Measurements from ENCODE around the gene USH1C. TPM values are rescaled to one million over a fixed set of nuclear protein-coding genes. Genes with fewer than 3 reads are reported as not detected.

Gene USH1C
- total and polyA plus RNA-seq, 2 of the 13 experiments (the other 11 are each of a cell fraction or from before 2014, with no cell fraction given): not detected

GRCh38 chr11:17542249-17542648, 2.0 kb downstream of the USH1C start (continued):
- TF ChIP-seq TEF (CRISPR knock-in tag; IDR thresholded peaks at IDR 0.05) (no peak), MLX (CRISPR knock-in tag; IDR thresholded peaks at IDR 0.05) (no peak), CREBL2 (CRISPR knock-in tag; IDR thresholded peaks at IDR 0.05; ENCODE audit: borderline replicate concordance) (no peak), ZNF121 (CRISPR knock-in tag; IDR thresholded peaks at IDR 0.05) (no peak), ZSCAN30 (CRISPR knock-in tag; IDR thresholded peaks at IDR 0.05) (no peak), FOSL2 (CRISPR knock-in tag; IDR thresholded peaks at IDR 0.05) (no peak), ZNF678 (CRISPR knock-in tag; IDR thresholded peaks at IDR 0.05) (no peak), IKZF4 (CRISPR knock-in tag; IDR thresholded peaks at IDR 0.05; ENCODE audit: borderline replicate concordance, low read depth, not compliant biosample characterization) (no peak), ZMYM3 (CRISPR knock-in tag; IDR thresholded peaks at IDR 0.05) (0 out of 2 replicates have a peak, but pooled peaks have one; percentile 39), ZNF256 (CRISPR knock-in tag; conservative IDR thresholded peaks at IDR 0.05) (no peak), POGZ (CRISPR knock-in tag; IDR thresholded peaks at IDR 0.05) (no peak), RNF2 (conservative IDR thresholded peaks at IDR 0.05; ENCODE audit: low read depth) (no peak), ZNF780A (CRISPR knock-in tag; IDR thresholded peaks at IDR 0.05) (peak; percentile 60; the same call in 1 of the 2 replicates), AKNA (CRISPR knock-in tag; IDR thresholded peaks at IDR 0.05; ENCODE audit: borderline replicate concordance) (no peak), RFX3 (CRISPR knock-in tag; IDR thresholded peaks at IDR 0.05) (peak; percentile 67; the same call in 1 of the 2 replicates), ARID5B (CRISPR knock-in tag; IDR thresholded peaks at IDR 0.05) (peak; percentile 34; the same call in 1 of the 2 replicates)
